K562 (cell line): ENCODE results near the gene TLX3. TPM values are rescaled to one million over a fixed set of nuclear protein-coding genes. Genes with fewer than 3 reads are reported as not detected.
"Not testable (repeated sequence)": the region's sequence is repeated elsewhere in the genome, so short reads cannot be mapped to it uniquely, and the experiment has no call there.

ENCODE experiments used
- ATAC-seq: fragments of 200-7000 bp; cut with Tn5 transposase; 3 replicates; pipeline ENCODE4 v1.9.1; 2020; ENCODE audit warnings: moderate library complexity
- BruUV-seq: library from RNA; stranded (reverse); fragments of 400-500 nt; replicated peaks from 2 replicates; lab custom pipeline; 2021; lab: Mats Ljungman, UMichigan
- CTCF ChIA-PET: fragments of 300-600 bp; formaldehyde crosslinking; extraction: SDS; loops from one replicate; lab custom pipeline; 2021; ENCODE audit warnings: low intra/inter-chr PET ratio; lab: Yijun Ruan, JAX
- POLR2A ChIA-PET: fragments of 300-600, 350-650 bp; sonication (Branson Sonifier 250); formaldehyde crosslinking; extraction: SDS; loops from one replicate; lab custom pipeline; 2021; ENCODE audit warnings: antibody characterized with exemption, inconsistent platforms; lab: Yijun Ruan, JAX
- DNase-seq, 4 experiments: peaks; one replicate each; pipeline versions ENCODE4 v3.0.0 to v3.0.0-alpha.2; 2011 to 2018; ENCODE audit warnings: low spot score in 3 of 4, mixed read lengths in 3 of 4; ENCODE audit errors: extremely low read depth in 1 of 4
- FAIRE-seq: peaks from 2 replicates; lab custom pipeline; 2011; peaks lifted over from hg19 to GRCh38; lab: Jason Lieb, UNC
- H2AFZ ChIP-seq: 2 replicates; pipeline ENCODE4 v1.6.0; 2011; ENCODE audit warnings: low read depth, low read length, control low read depth, inconsistent platforms
- H3K27ac ChIP-seq: fragments of 200-600 bp; 3 replicates; pipeline ENCODE4 v1.8.0; 2011; ENCODE audit warnings: low read depth, mild to moderate bottlenecking, control low read depth, inconsistent platforms, low read length, moderate library complexity, mixed read lengths; ENCODE audit errors: extremely low read depth
- H3K27me3 ChIP-seq, 2 experiments: fragments of 300-600 bp in 1 of 2; 2 replicates in 1 of 2; 3 replicates in 1 of 2; pipeline versions ENCODE4 v1.6.0 to v1.8.0; 2011; ENCODE audit warnings: inconsistent platforms in 2 of 2, low read length in 2 of 2, mild to moderate bottlenecking in 1 of 2, mixed read lengths in 1 of 2, moderate library complexity in 1 of 2; ENCODE audit not compliant: control insufficient read depth in 2 of 2, insufficient read depth in 2 of 2
- H3K36me3 ChIP-seq: fragments of 300-600 bp; 3 replicates; pipeline ENCODE4 v1.8.0; 2011; ENCODE audit warnings: mild to moderate bottlenecking, low read length, inconsistent platforms; ENCODE audit not compliant: control insufficient read depth, insufficient read depth
- H3K4me1 ChIP-seq, 2 experiments: fragments of 200-600 bp in 1 of 2; replicated peaks in 1 of 2; 2 replicates in 1 of 2; 3 replicates in 1 of 2; pipeline versions ENCODE4 v1.5.1 to v1.8.0; 2011; ENCODE audit warnings: inconsistent platforms in 2 of 2, low read length in 2 of 2, mild to moderate bottlenecking in 1 of 2, mixed read lengths in 1 of 2, moderate library complexity in 1 of 2; ENCODE audit not compliant: control insufficient read depth in 2 of 2, insufficient read depth in 2 of 2
- H3K4me2 ChIP-seq: 2 replicates; pipeline ENCODE4 v1.6.1; 2011; ENCODE audit warnings: low read length, control low read depth, inconsistent platforms, mixed read lengths; ENCODE audit not compliant: insufficient read depth
- H3K4me3 ChIP-seq: fragments of 200-600 bp; sonication (generic), shearing (Covaris generic); 2 replicates; pipeline ENCODE4 v1.5.1; 2016; ENCODE audit warnings: control low read depth, inconsistent platforms
- H3K79me2 ChIP-seq: fragments of 200-600 bp; 3 replicates; pipeline ENCODE4 v1.8.0; 2011; ENCODE audit warnings: low read length, inconsistent platforms; ENCODE audit not compliant: control insufficient read depth, insufficient read depth
- H3K9ac ChIP-seq, 2 experiments: 2 replicates each; pipeline versions ENCODE4 v1.6.0 to v1.6.1; 2011; ENCODE audit warnings: low read depth in 2 of 2, low read length in 2 of 2, control low read depth in 1 of 2, inconsistent platforms in 1 of 2, mild to moderate bottlenecking in 1 of 2, mixed read lengths in 1 of 2; ENCODE audit not compliant: insufficient read depth in 1 of 2
- H3K9me1 ChIP-seq: one replicate; pipeline ENCODE4 v1.6.0; 2011; ENCODE audit warnings: inconsistent platforms, mild to moderate bottlenecking, low read length, moderate library complexity; ENCODE audit not compliant: control insufficient read depth, insufficient read depth
- H3K9me3 ChIP-seq: replicated peaks from 2 replicates; pipeline ENCODE4 v1.5.1; 2011; ENCODE audit warnings: low read depth, low read length, inconsistent platforms; ENCODE audit not compliant: control insufficient read depth, insufficient read depth
- H4K20me1 ChIP-seq: replicated peaks from 2 replicates; pipeline ENCODE4 v1.6.1; 2011; ENCODE audit warnings: low read length, inconsistent platforms, mixed read lengths; ENCODE audit not compliant: control insufficient read depth, insufficient read depth
- GATAD2B ChIP-seq: fragments of 450-650 bp; IDR thresholded peaks from 2 replicates; pipeline ENCODE4 v1.6.1; 2017; ENCODE audit warnings: mild to moderate bottlenecking, borderline replicate concordance
- HDAC6 ChIP-seq: IDR thresholded peaks from 2 replicates; pipeline ENCODE4 v1.6.1; 2012; ENCODE audit warnings: low read depth, mild to moderate bottlenecking, control low read depth, inconsistent platforms, low read length, moderate library complexity
- IRF2 ChIP-seq: sonication (generic); formaldehyde crosslinking; IDR thresholded peaks from 2 replicates; pipeline ENCODE4 v1.8.1; 2022; ENCODE audit warnings: mild to moderate bottlenecking, missing genetic modification reagents
- LEF1 ChIP-seq: fragments of 450-650 bp; IDR thresholded peaks from 2 replicates; pipeline ENCODE4 v1.6.1; 2016; ENCODE audit warnings: mild to moderate bottlenecking
- MCM2 ChIP-seq: fragments of 450-650 bp; IDR thresholded peaks from 2 replicates; pipeline ENCODE4 v1.6.1; 2017; ENCODE audit warnings: low read depth, mild to moderate bottlenecking
- NFE2 ChIP-seq: IDR thresholded peaks from 2 replicates; pipeline ENCODE4 v1.6.1; 2014; ENCODE audit warnings: antibody characterized with exemption, low read depth
- PHF20 ChIP-seq: fragments of 450-650 bp; IDR thresholded peaks from 2 replicates; pipeline ENCODE4 v1.6.1; 2018; ENCODE audit not compliant: partially characterized antibody
- RAD51 ChIP-seq: fragments of 450-650 bp; IDR thresholded peaks from 2 replicates; pipeline ENCODE4 v1.7.1; 2016; ENCODE audit warnings: low read depth, mild to moderate bottlenecking, borderline replicate concordance
- SMARCA4 ChIP-seq: fragments of 450-650 bp; IDR thresholded peaks from 2 replicates; pipeline ENCODE4 v1.6.1; 2016
- TAF1 ChIP-seq: IDR thresholded peaks from 2 replicates; pipeline ENCODE4 v1.6.1; 2011; ENCODE audit warnings: mild to moderate bottlenecking, low read length, moderate library complexity; ENCODE audit not compliant: insufficient read depth, control insufficient read depth, severe bottlenecking; ENCODE audit errors: extremely low read depth
- ZNF354B ChIP-seq: fragments of 250-450 bp; sonication (Bioruptor Pico); IDR thresholded peaks from 2 replicates; pipeline ENCODE4 v1.4.0; 2020
- WGBS: fragments of 100-300 bp; shearing (Covaris generic); methylation state at CpG from one replicate; pipeline ENCODE4 v1.1.6; 2016; ENCODE audit warnings: low coverage, mixed read lengths; ENCODE audit not compliant: insufficient coverage; ENCODE audit errors: missing lambda C conversion rate; 5-methylcytosine and 5-hydroxymethylcytosine counted together
- in situ Hi-C: fragments of 300-500 bp; cut with MboI; formaldehyde crosslinking; loops from 4 replicates; pipeline ENCODE4 v1.15.0; 2018; ENCODE audit warnings: inconsistent platforms, mixed read lengths
- intact Hi-C: fragments of 100-400 bp; cut with micrococcal nuclease; formaldehyde crosslinking; loops from 2 replicates; pipeline ENCODE4 v1.14.2; 2022
- polyA plus RNA-seq, 8 experiments: library from polyadenylated mRNA; depleted of rRNA in 4 of 8; stranded (reverse) in 5 of 8; unstranded in 3 of 8; fragments of >200 nt; fragmentation: Nextera tagmentation in 2 of 8; fragmentation: Illumina TruSeq in 1 of 8; extraction: Ambion mirVana in 2 of 8; extraction: Trizol in 1 of 8; gene quantifications; 2 replicates each; pipeline versions ENCODE4 v1.2.1 to v1.2.3, GENCODE V29; 2011 to 2014; ENCODE audit warnings: inconsistent platforms in 1 of 8, missing spikeins in 1 of 8
- total RNA-seq, 7 experiments: library from RNA; depleted of rRNA in 6 of 7; stranded (reverse); fragments of >200 nt in 6 of 7; fragmentation: Illumina TruSeq in 2 of 7; extraction: Trizol in 2 of 7; gene quantifications; 2 replicates each; pipeline versions ENCODE4 v1.2.1 to v1.2.3, GENCODE V29; 2011 to 2021; ENCODE audit warnings: low replicate concordance in 1 of 7

Gene TLX3
- total and polyA plus RNA-seq, 9 of the 15 experiments (the other 6 are each of a cell fraction or from before 2014, with no cell fraction given): not detected

DNA sequence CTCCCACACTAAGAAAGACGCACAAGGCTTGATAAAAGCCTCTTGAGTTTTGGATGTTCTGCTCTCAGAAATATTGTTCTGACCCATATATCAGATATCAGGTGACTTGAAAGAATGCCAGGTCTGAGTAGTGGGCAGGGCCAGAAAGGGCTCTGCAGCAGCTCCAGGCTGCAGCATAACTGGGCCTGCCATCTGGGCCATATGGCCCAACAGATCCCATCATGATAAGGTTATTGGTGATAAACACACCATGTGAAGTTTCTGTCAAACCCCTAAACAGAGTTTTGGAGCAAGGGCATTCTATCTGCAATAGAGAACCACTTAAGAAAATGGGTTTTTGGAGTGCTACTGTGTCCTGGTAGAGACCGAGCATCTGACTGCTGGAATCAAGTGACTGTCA, 48.8 kb downstream of the TLX3 start:
- in situ Hi-C loops (no loop called here), intact Hi-C loops (no loop called here)
- ATAC-seq (no peak), DNase-seq (no peak), FAIRE-seq (no peak)
- Histone ChIP-seq H3K36me3 (no peaks in the 10 kb centered on the region), H3K4me1 (no peaks in the 10 kb centered on the region), H3K27ac (no peak overlapping the region), H4K20me1 (no peaks in the 10 kb centered on the region; the same call in 1 of the 2 replicates), H3K9me1 (no peaks in the 10 kb centered on the region), H3K4me2 (no peak overlapping the region), H3K27me3 (peaks cover 13 to 25% of the 10 kb centered on the region in 2 experiments), H3K9me3 (no peaks in the 10 kb centered on the region), H3K9ac (no peak overlapping the region), H3K4me3 (no peak overlapping the region), H2AFZ (no peak overlapping the region)
- 3% methylated on average over 2 of the region's 2 CpGs for WGBS
- CTCF ChIA-PET: no interaction called here
- no TSS peak for BruUV-seq
- POLR2A ChIA-PET: no interaction called here
- TF ChIP-seq PHF20 (no peak), IRF2 (CRISPR knock-in tag) (no peak), SMARCA4 (no peak), NFE2 (no peak), HDAC6 (no peak), TAF1 (no peak), MCM2 (no peak), LEF1 (no peak), ZNF354B (CRISPR knock-in tag) (no peak), GATAD2B (no peak), RAD51 (no peak)
- TF ChIP-seq, all 486 proteins: peak for 0
- no peaks in the 10 kb centered on the region for H3K79me2 ChIP-seq

- H3K27ac ChIP-seq, H3K36me3 ChIP-seq, H3K79me2 ChIP-seq, H3K4me3 ChIP-seq, H3K9me1 ChIP-seq, FAIRE-seq, CTCF ChIA-PET, H2AFZ ChIP-seq, POLR2A ChIA-PET, in situ Hi-C loops, DNase-seq, intact Hi-C loops, H3K4me1 ChIP-seq, H3K9ac ChIP-seq, ATAC-seq, H3K4me2 ChIP-seq, BruUV-seq, H4K20me1 ChIP-seq, H3K9me3 ChIP-seq: not testable (repeated sequence)
- 0% methylated on average over 7 of the region's 7 CpGs for WGBS
- peaks cover 16 to 31% of the 10 kb centered on the region in 2 experiments for H3K27me3 ChIP-seq
Observed at GRCh38 chr5:171361151-171361550, 52.1 kb downstream of the TLX3 start.
